GM18868 (cell line): ENCODE results near the gene DLAT.
"Not testable (repeated sequence)": the region's sequence is repeated elsewhere in the genome, so short reads cannot be mapped to it uniquely, and the experiment has no call there.

ENCODE experiments used
- ATAC-seq: cut with Tn5 transposase; IDR thresholded peaks from one replicate; pipeline ENCODE4 v1.9.1; 2021; ENCODE audit warnings: mild to moderate bottlenecking, moderate library complexity; ENCODE audit not compliant: unreplicated experiment

DLAT gene

GRCh38 chr11:112046647-112047046 is 21.4 kb downstream of the DLAT start:
- not testable (repeated sequence) for ATAC-seq

- not testable (repeated sequence) for ATAC-seq
Measured at GRCh38 chr11:112048256-112048655, 23.0 kb downstream of the DLAT start.

GRCh38 chr11:112049777-112050176 is 24.6 kb downstream of the DLAT start:
- no peak for ATAC-seq

GRCh38 chr11:112050721-112051120 is 25.5 kb downstream of the DLAT start:
- ATAC-seq = peak; percentile 77

GRCh38 chr11:112051768-112052167 is 26.6 kb downstream of the DLAT start:
- ATAC-seq = no peak

GRCh38 chr11:112057170-112057569 is 32.0 kb downstream of the DLAT start:
- no peak for ATAC-seq

- ATAC-seq = no peak
Measured at GRCh38 chr11:112058103-112058502, 32.9 kb downstream of the DLAT start.

- ATAC-seq = no peak
Measured at GRCh38 chr11:112062923-112063322, 37.7 kb downstream of the DLAT start.

GRCh38 chr11:112073941-112074811 is 49.0 kb downstream of the DLAT start, which contains the start of the genes NKAPD1 and PIH1D2:
TSS of gene NKAPD1 (plus strand) at chr11:112074299. CDS start at chr11:112075575, 1,276 bp downstream.
TSS of gene PIH1D2 (minus strand) at chr11:112074017. CDS start at chr11:112073174, 843 bp downstream.
- peak; percentile 86 for ATAC-seq

- no peak for ATAC-seq
Measured at GRCh38 chr11:112082729-112083128, 57.5 kb downstream of the DLAT start.

GRCh38 chr11:112085822-112086421 is 60.7 kb downstream of the DLAT start:
- peak; percentile 32 for ATAC-seq

- ATAC-seq = peak; percentile 89
Measured at GRCh38 chr11:112086422-112087191, 61.4 kb downstream of the DLAT start, which contains the start of the genes SDHD and TIMM8B. TSS of gene SDHD (plus strand) at chr11:112086873. CDS start at chr11:112086908, 35 bp downstream. TSS of gene TIMM8B (minus strand) at chr11:112086756. CDS start at chr11:112086723, 33 bp downstream.

- no peak for ATAC-seq
Measured at GRCh38 chr11:112087212-112087611, 62.0 kb downstream of the DLAT start.

GRCh38 chr11:112095302-112095701 is 70.1 kb downstream of the DLAT start:
- ATAC-seq = not testable (repeated sequence)

- ATAC-seq = no peak
Measured at GRCh38 chr11:112096194-112096593, 71.0 kb downstream of the DLAT start.

GRCh38 chr11:112097734-112098528 is 72.7 kb downstream of the DLAT start:
- ATAC-seq = no peak

GRCh38 chr11:112100462-112100861 is 75.3 kb downstream of the DLAT start:
- no peak for ATAC-seq

GRCh38 chr11:112103446-112103845 is 78.2 kb downstream of the DLAT start:
- no peak for ATAC-seq

GRCh38 chr11:112106070-112106469 is 80.9 kb downstream of the DLAT start:
- no peak for ATAC-seq
